Measurements from ENCODE around the gene CLVS2. TPM values are rescaled to one million over a fixed set of nuclear protein-coding genes. Genes with fewer than 3 reads are reported as not detected.

Gene CLVS2
- total RNA-seq, 4 donors from 2014 or later, result under 0.01 to 1.3 (median 0.23) TPM

GRCh38 chr6:122997541-122998150 is 1.6 kb downstream of the CLVS2 start:
- no peak overlapping the region for H3K4me3 ChIP-seq (ENCODE audit: low read depth, poor library complexity, severe bottlenecking)
- no peak for TF ChIP-seq POLR2A (IDR thresholded peaks at IDR 0.05)
- TF ChIP-seq CTCF (IDR thresholded peaks at IDR 0.05), result no peak
- no peak for DNase-seq (ENCODE audit: low spot score in 2 of 2)
- 89 to 90% methylated on average over 13 of the region's 13 CpGs for WGBS, 2 donors
- intact Hi-C loops (cut with DNase I; ENCODE audit: low total_unique reads), result no loop called here

GRCh38 chr6:122998403-122998975 is 2.5 kb downstream of the CLVS2 start:
- TF ChIP-seq CTCF (IDR thresholded peaks at IDR 0.05) (no peak), POLR2A (IDR thresholded peaks at IDR 0.05) (no peak)
- intact Hi-C loops (cut with DNase I; ENCODE audit: low total_unique reads), result no loop called here
- H3K4me3 ChIP-seq (ENCODE audit: low read depth, poor library complexity, severe bottlenecking), result no peak overlapping the region
- DNase-seq (ENCODE audit: low spot score in 2 of 2), result no peak
- WGBS, 2 donors, result 65% methylated on average over 5 of the region's 5 CpGs

GRCh38 chr6:123000244-123000770 is 4.3 kb downstream of the CLVS2 start:
- no peak for DNase-seq (ENCODE audit: low spot score in 2 of 2)
- TF ChIP-seq POLR2A (IDR thresholded peaks at IDR 0.05) (no peak), CTCF (IDR thresholded peaks at IDR 0.05) (no peak)
- intact Hi-C loops (cut with DNase I; ENCODE audit: low total_unique reads), result no loop called here
- WGBS, 2 donors, result 50 to 58% methylated on average over 2 of the region's 2 CpGs
- no peak overlapping the region for H3K4me3 ChIP-seq (ENCODE audit: low read depth, poor library complexity, severe bottlenecking)

GRCh38 chr6:123001540-123001939 is 5.5 kb downstream of the CLVS2 start:
- TF ChIP-seq POLR2A (IDR thresholded peaks at IDR 0.05), result no peak
- no peak for TF ChIP-seq CTCF (IDR thresholded peaks at IDR 0.05)
- no peak for DNase-seq (ENCODE audit: low spot score in 2 of 2)
- intact Hi-C loops (cut with DNase I; ENCODE audit: low total_unique reads), result no loop called here
- 79 to 82% methylated on average over 3 of the region's 3 CpGs for WGBS, 2 donors
- H3K4me3 ChIP-seq (ENCODE audit: low read depth, poor library complexity, severe bottlenecking), result no peak overlapping the region

GRCh38 chr6:123007885-123008284 is 11.8 kb downstream of the CLVS2 start:
- H3K4me3 ChIP-seq (ENCODE audit: low read depth, poor library complexity, severe bottlenecking), result no peak overlapping the region
- no peak for DNase-seq (ENCODE audit: low spot score in 2 of 2)
- intact Hi-C loops (cut with DNase I; ENCODE audit: low total_unique reads), result no loop called here
- no peak for TF ChIP-seq CTCF (IDR thresholded peaks at IDR 0.05)
- TF ChIP-seq POLR2A (IDR thresholded peaks at IDR 0.05), result no peak

Data from lower leg skin (tissue), 4 donors.